ENCODE data around the gene ANXA4.

The ANXA4 gene

GRCh38 chr2:69827796-69828540, 86.0 kb downstream of the ANXA4 start:
- DNase-seq (ENCODE audit: low read depth in 1 of 2, low spot score in 1 of 2): no peak
- H3K27ac ChIP-seq (replicated peaks): no peak overlapping the region
- H3K4me3 ChIP-seq (replicated peaks; ENCODE audit: insufficient read depth, low read length): no peak overlapping the region
- TF ChIP-seq CTCF (IDR thresholded peaks at IDR 0.05; ENCODE audit: insufficient read depth, low read length) (no peak), REST (IDR thresholded peaks at IDR 0.05; ENCODE audit: insufficient replicate concordance, low read depth) (no peak), SPI1 (IDR thresholded peaks at IDR 0.05; ENCODE audit: borderline replicate concordance, low read depth) (no peak), POLR2AphosphoS5 (IDR thresholded peaks at IDR 0.05; ENCODE audit: low read depth) (no peak), GABPA (IDR thresholded peaks at IDR 0.05; ENCODE audit: low read depth) (no peak)
- no peaks in the 10 kb centered on the region for H3K27me3 ChIP-seq (ENCODE audit: insufficient read depth, poor library complexity, severe bottlenecking)

- no peak for TF ChIP-seq POLR2AphosphoS5 (IDR thresholded peaks at IDR 0.05; ENCODE audit: low read depth)
- TF ChIP-seq REST (IDR thresholded peaks at IDR 0.05; ENCODE audit: insufficient replicate concordance, low read depth): no peak
- no peak for TF ChIP-seq CTCF (IDR thresholded peaks at IDR 0.05; ENCODE audit: insufficient read depth, low read length)
- no peak for TF ChIP-seq SPI1 (IDR thresholded peaks at IDR 0.05; ENCODE audit: borderline replicate concordance, low read depth)
- TF ChIP-seq GABPA (IDR thresholded peaks at IDR 0.05; ENCODE audit: low read depth): no peak
- no peak for DNase-seq (ENCODE audit: low read depth in 1 of 2, low spot score in 1 of 2)
- peak overlapping the region; percentile 81 for H3K27ac ChIP-seq (replicated peaks)
- H3K4me3 ChIP-seq (replicated peaks; ENCODE audit: insufficient read depth, low read length): peak overlapping the region; percentile 99
- H3K27me3 ChIP-seq (ENCODE audit: insufficient read depth, poor library complexity, severe bottlenecking): no peaks in the 10 kb centered on the region
These were observed 87.0 kb downstream of the ANXA4 start for GRCh38 chr2:69828938-69829255.

GRCh38 chr2:69829256-69830044, 87.5 kb downstream of the ANXA4 start, which contains the start of gene GMCL1:
GMCL1 (plus strand) TSS chr2:69829660; CDS start chr2:69829893, 233 bp downstream.
- H3K27me3 ChIP-seq (ENCODE audit: insufficient read depth, poor library complexity, severe bottlenecking): no peaks in the 10 kb centered on the region
- H3K4me3 ChIP-seq (replicated peaks; ENCODE audit: insufficient read depth, low read length): peak within 1 kb of the TSS; percentile 99
- peak; percentile 96 for DNase-seq (ENCODE audit: low read depth in 1 of 2, low spot score in 1 of 2)
- peak; percentile 85 for TF ChIP-seq POLR2AphosphoS5 (IDR thresholded peaks at IDR 0.05; ENCODE audit: low read depth)
- no peak for TF ChIP-seq SPI1 (IDR thresholded peaks at IDR 0.05; ENCODE audit: borderline replicate concordance, low read depth)
- peak within 1 kb of the TSS; percentile 81 for H3K27ac ChIP-seq (replicated peaks)
